ENCODE data around the gene CAT. TPM values are rescaled to one million over a fixed set of nuclear protein-coding genes. Genes with fewer than 3 reads are reported as not detected.

The CAT gene
- total RNA-seq, 1 donor from 2014 or later = 259 TPM

DNA sequence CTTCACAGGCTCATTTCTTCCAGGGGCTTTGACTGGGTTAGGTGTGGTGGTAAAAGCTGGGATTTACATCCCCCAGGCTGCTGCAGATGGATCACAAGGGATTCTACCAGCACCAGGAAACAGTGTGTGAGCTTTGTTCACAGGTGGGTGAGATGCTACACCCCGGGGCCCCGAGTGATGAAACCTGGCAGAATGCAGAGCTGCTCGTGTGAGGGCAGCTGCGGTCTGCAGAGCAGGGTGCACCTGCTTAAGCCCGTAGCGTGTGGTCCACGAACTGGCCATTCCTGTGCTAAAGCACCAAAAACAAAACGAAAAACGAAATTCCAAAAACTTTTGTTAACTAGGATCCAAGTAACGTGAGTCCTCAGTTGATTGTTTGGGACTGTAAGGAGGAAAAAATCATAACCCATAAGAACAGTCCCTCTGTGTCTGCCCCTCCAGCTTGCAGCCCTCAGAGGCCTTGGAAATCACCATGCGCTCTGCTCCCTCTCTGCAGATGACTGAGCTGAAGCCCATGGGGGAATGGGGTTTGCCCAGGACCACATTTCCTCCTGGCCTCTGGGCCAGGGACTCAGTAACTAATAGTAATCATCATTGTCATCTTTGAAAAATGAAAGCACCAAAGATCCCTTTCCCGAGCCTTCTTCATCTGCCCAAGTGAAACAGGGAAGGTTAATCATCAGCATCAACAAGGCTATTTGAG is 50.3 kb downstream of the CAT start:
- H3K36me3 ChIP-seq = no peaks in the 10 kb centered on the region
- H3K4me3 ChIP-seq = no peak overlapping the region
- TF ChIP-seq, protein P1, sequence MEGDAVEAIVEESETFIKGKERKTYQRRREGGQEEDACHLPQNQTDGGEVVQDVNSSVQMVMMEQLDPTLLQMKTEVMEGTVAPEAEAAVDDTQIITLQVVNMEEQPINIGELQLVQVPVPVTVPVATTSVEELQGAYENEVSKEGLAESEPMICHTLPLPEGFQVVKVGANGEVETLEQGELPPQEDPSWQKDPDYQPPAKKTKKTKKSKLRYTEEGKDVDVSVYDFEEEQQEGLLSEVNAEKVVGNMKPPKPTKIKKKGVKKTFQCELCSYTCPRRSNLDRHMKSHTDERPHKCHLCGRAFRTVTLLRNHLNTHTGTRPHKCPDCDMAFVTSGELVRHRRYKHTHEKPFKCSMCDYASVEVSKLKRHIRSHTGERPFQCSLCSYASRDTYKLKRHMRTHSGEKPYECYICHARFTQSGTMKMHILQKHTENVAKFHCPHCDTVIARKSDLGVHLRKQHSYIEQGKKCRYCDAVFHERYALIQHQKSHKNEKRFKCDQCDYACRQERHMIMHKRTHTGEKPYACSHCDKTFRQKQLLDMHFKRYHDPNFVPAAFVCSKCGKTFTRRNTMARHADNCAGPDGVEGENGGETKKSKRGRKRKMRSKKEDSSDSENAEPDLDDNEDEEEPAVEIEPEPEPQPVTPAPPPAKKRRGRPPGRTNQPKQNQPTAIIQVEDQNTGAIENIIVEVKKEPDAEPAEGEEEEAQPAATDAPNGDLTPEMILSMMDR (IDR thresholded peaks at IDR 0.05) = no peak
- no peak for DNase-seq
- H3K27ac ChIP-seq = no peak overlapping the region
- H3K4me1 ChIP-seq = no peaks in the 10 kb centered on the region
- ATAC-seq = no peak
- H3K9me3 ChIP-seq = no peaks in the 10 kb centered on the region
- intact Hi-C loops (cut with DNase I) = no loop called here
- no peaks in the 10 kb centered on the region for H3K27me3 ChIP-seq (ENCODE audit: low read depth)

DNA sequence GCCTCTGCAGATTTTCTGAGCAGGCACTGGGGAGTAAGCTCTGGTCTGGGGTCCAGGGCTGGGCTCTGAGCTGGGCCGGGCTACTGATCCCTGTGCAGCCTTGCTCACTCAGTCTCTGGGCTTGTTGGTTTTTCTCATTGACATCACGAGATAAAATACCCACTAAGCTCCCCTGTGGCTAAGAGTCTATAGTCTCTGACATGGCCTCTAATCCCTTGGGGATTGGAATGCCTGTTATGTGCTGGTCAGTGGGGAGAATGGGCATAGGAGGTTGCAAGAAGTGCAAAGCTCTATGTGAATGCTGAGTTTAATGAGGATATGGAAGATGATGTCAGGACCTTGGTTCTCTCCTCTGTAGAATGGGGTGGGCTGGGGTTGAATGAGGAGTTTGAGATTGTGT is 51.6 kb downstream of the CAT start:
- Histone ChIP-seq H3K27ac (no peak overlapping the region), H3K4me3 (no peak overlapping the region), H3K36me3 (no peaks in the 10 kb centered on the region), H3K27me3 (ENCODE audit: low read depth) (no peaks in the 10 kb centered on the region), H3K4me1 (no peaks in the 10 kb centered on the region), H3K9me3 (no peaks in the 10 kb centered on the region)
- TF ChIP-seq, protein P1 (IDR thresholded peaks at IDR 0.05) = no peak
- ATAC-seq (no peak), DNase-seq (no peak)
- intact Hi-C loops (cut with DNase I) = loop anchor here (10.0 kb wide), 1 partner anchor 126 kb away; no protein-coding TSS in a partner anchor

DNA sequence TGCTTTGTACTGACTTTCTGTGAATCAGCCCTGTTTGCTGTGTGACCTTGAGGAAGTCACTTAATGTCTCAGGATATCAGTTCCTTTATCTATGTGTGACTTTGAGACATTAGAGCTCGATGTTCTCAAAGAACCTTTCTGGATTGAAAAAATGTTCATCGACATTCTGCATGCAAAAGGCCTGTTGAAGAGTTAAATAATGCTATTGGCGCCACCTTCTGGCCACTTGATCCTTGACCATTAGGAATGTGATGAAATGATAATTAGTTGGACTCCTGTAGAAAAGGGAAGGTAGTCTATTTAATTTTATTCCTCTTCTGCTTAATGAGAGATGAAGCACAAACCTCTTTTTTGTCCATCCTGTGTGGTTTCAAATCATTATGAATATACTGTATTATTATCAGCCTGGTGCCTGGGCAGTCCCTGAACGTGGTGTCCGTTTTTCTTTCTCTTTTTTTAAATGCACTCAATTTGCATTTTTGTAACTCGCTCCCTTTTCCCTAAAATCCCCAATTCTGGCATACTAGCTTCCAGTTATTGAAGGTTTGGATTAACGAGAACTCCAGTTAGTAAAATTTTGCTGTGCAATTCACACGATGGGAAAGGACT is 54.2 kb downstream of the CAT start:
- Histone ChIP-seq H3K27ac (no peak overlapping the region), H3K27me3 (ENCODE audit: low read depth) (no peaks in the 10 kb centered on the region), H3K36me3 (no peaks in the 10 kb centered on the region), H3K9me3 (no peaks in the 10 kb centered on the region), H3K4me3 (no peak overlapping the region), H3K4me1 (no peaks in the 10 kb centered on the region)
- intact Hi-C loops (cut with DNase I) = loop anchor here (10.0 kb wide), 1 partner anchor 128 kb away; no protein-coding TSS in a partner anchor
- TF ChIP-seq, protein P1 (IDR thresholded peaks at IDR 0.05) = peak; percentile 64
- peak; percentile 68 for DNase-seq
- ATAC-seq = no peak

DNA sequence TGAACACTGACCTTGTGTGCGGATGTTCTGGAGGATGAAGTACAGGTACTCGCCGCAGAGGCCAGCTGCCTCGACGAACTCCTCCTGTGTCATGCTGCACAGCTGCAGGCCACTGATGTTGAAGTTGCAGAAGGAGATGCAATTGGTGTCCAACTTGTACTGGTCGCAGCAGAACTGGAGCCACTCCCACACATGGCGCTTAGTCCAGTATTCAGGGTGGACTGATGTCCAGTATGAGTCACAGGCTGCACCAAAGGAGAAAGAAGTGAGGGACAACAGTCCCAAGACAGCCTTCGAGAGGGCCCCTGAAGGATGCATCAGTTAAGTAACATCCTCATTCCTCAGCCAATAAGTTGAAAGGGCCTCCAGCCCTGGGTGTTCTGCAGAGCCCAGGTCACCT is 54.7 kb downstream of the CAT start:
- H3K4me1 ChIP-seq = no peaks in the 10 kb centered on the region
- no peaks in the 10 kb centered on the region for H3K27me3 ChIP-seq (ENCODE audit: low read depth)
- H3K27ac ChIP-seq = no peak overlapping the region
- H3K9me3 ChIP-seq = no peaks in the 10 kb centered on the region
- no peak overlapping the region for H3K4me3 ChIP-seq
- H3K36me3 ChIP-seq = no peaks in the 10 kb centered on the region
- DNase-seq = no peak
- intact Hi-C loops (cut with DNase I) = loop anchor here (10.0 kb wide), 1 partner anchor 129 kb away; no protein-coding TSS in a partner anchor
- TF ChIP-seq, protein P1 (IDR thresholded peaks at IDR 0.05) = no peak
- no peak for ATAC-seq

DNA sequence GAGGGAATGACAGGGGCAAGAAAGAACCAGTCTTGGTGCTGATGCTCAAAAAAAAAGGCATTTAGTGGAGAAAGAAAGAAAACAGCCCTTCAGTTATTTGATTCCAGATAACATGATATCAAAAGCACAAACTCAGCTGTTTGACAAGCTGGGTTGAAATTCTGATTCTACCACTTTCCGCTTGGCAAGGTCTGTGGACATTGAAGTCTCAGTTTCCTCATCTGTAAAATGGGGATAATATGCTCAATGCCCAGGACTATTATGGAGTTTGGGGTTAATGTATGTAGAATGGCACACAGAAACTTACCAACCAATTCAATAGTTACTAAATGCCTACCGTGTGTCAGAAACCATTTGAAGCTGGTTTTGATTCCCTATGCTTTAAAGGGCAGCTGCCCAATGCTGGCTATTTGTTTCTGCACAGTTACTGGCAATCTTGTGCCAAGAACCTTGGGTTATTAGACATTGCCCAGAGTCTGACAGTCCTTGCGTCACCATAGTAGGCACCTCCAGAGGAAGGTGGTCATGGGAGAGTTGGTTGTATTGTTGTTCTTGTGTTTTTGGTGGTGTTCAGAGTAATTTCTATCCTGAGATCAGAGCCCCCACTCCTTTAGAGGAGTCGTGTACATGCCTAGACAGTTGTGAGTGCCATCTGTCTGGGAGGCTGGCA is 55.3 kb downstream of the CAT start:
- DNase-seq (no peak), ATAC-seq (no peak)
- no peaks in the 10 kb centered on the region for H3K27me3 ChIP-seq (ENCODE audit: low read depth)
- TF ChIP-seq, protein P1 (IDR thresholded peaks at IDR 0.05) = no peak
- H3K4me1 ChIP-seq = no peaks in the 10 kb centered on the region
- H3K27ac ChIP-seq = no peak overlapping the region
- H3K36me3 ChIP-seq = no peaks in the 10 kb centered on the region
- intact Hi-C loops (cut with DNase I) = loop anchor here (10.0 kb wide), 1 partner anchor 129 kb away; no protein-coding TSS in a partner anchor
- no peaks in the 10 kb centered on the region for H3K9me3 ChIP-seq
- H3K4me3 ChIP-seq = no peak overlapping the region
